22Rv1 (cell line): ENCODE results near the gene KIF3A.

ENCODE experiments used
- H3K27ac ChIP-seq: fragments of 450-650 bp; 2 replicates; pipeline ENCODE4 v1.5.1; 2017
- ZFX ChIP-seq: fragments of 450-650 bp; IDR thresholded peaks from 2 replicates; pipeline ENCODE4 v1.6.1; 2017; ENCODE audit warnings: antibody characterized with exemption, borderline replicate concordance
- TF ChIP-seq, protein P1 (sequence below): fragments of 450-650 bp; IDR thresholded peaks from 2 replicates; pipeline ENCODE4 v1.5.1; 2017; ENCODE audit warnings: mild to moderate bottlenecking

KIF3A gene

GRCh38 chr5:132669966-132670882 is 67.1 kb downstream of the KIF3A start:
- no peak overlapping the region for H3K27ac ChIP-seq
- TF ChIP-seq, protein P1, sequence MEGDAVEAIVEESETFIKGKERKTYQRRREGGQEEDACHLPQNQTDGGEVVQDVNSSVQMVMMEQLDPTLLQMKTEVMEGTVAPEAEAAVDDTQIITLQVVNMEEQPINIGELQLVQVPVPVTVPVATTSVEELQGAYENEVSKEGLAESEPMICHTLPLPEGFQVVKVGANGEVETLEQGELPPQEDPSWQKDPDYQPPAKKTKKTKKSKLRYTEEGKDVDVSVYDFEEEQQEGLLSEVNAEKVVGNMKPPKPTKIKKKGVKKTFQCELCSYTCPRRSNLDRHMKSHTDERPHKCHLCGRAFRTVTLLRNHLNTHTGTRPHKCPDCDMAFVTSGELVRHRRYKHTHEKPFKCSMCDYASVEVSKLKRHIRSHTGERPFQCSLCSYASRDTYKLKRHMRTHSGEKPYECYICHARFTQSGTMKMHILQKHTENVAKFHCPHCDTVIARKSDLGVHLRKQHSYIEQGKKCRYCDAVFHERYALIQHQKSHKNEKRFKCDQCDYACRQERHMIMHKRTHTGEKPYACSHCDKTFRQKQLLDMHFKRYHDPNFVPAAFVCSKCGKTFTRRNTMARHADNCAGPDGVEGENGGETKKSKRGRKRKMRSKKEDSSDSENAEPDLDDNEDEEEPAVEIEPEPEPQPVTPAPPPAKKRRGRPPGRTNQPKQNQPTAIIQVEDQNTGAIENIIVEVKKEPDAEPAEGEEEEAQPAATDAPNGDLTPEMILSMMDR = no peak
- no peak for TF ChIP-seq ZFX

DNA sequence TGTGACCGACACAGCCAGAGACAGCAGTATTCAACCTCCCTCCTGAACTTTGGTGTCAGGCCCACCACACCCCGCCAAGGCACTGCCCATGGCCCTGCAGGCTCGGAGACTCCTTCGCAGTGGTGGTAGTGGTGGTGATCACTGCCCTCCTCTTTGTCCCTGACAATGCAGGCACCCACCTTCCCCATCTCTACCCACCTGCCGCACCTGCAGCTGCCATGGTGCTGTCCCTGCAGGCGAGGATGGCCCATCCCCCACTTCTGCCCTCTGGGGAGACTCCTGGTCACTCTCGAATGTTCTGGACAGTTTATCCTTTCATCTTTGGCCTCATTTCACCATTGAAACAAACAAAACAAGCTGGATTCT is 67.9 kb downstream of the KIF3A start:
- TF ChIP-seq, protein P1 = no peak
- no peak for TF ChIP-seq ZFX
- no peak overlapping the region for H3K27ac ChIP-seq

DNA sequence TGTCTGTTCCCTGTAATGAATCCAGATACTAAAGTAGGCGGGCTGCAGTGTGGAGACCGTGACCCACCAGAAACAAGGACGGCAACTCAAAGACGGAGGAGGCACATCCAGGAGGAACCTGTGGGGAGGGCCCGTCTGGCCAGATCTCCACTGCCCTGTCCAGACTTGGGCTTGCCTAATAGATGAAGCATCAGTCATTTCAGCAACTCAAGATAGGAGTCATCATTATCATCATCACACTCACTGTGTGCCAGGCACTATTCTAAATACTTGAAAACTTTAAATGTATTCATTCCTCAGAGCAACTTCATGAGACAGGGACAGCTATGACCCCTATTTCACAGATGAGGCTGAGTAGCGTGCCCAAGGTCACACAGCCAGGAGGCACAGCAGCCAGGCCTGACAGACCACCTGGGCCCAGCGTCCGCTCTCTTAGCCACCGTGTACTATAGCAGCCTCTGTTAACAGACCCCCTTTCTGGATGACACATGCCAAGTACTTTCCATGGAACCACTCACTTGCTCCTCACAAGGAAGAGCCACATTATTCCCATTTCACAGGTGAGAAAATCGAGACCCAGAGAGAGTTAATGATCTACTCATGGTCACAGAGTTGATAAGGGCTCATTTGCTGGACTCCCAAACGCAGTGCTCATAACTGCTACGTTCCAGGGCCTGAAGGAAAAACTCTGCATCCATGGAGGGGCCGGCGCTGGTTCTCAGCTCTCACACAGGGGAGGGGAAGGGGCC is 68.5 kb downstream of the KIF3A start:
- TF ChIP-seq, protein P1 = no peak
- no peak for TF ChIP-seq ZFX
- no peak overlapping the region for H3K27ac ChIP-seq

- no peak for TF ChIP-seq ZFX
- TF ChIP-seq, protein P1 = no peak
- H3K27ac ChIP-seq = no peak overlapping the region
Observed at GRCh38 chr5:132667761-132668705, 69.3 kb downstream of the KIF3A start.

- no peak overlapping the region for H3K27ac ChIP-seq
- TF ChIP-seq, protein P1 = no peak
- TF ChIP-seq ZFX = no peak
Observed at GRCh38 chr5:132667309-132667708, 70.0 kb downstream of the KIF3A start.

DNA sequence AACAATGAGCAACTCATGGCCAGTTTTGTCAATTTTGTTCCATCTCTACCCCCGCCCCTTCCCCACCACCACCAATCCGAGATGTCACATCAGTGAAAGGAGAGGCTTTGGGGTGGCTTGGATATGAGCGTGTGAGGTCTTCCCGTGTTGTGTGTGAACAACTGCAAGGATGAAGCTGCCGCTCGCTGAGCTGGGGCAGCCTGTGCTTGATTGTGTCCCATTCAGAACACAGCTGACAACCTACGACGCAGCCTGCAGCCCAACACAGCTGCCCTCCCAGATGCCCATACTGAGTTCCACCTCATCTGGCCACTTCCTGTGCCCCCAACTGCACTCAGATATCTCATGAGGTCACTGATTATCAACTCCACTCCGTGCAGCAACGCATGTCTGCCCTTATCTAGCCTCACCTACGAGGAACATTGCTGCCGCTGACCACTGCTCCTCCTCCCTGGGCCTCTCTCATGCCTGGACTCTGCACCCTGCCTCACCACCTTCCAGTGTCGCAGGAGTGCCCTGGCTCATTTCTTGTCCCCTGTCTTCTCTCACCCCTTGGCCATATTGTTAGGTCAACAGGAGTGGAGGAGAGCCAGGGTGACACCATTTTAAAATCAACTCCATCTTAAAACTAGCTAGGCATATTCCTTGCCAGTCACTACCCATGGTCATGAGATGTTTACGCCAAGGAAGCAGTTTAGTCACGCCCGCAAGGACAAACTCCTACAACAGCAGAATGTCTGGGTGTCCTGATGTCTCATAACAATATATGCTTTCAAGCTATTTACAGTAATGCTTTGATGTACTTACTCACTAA is 70.8 kb downstream of the KIF3A start:
- H3K27ac ChIP-seq = no peak overlapping the region
- no peak for TF ChIP-seq ZFX
- TF ChIP-seq, protein P1 = no peak
